Muscle of back (tissue), 13 donors: Measurements from ENCODE around the gene FHIT. TPM values are rescaled to one million over a fixed set of nuclear protein-coding genes. Genes with fewer than 3 reads are reported as not detected.

Experiments used
- DNase-seq, 3 donors: peaks; one replicate each; pipeline versions ENCODE4 v3.0.0 to v3.0.0-alpha.2; 2013
- long read RNA-seq, 9 donors: transcript quantifications; one replicate each; lab custom pipeline, GENCODE V29; 2026
- polyA plus RNA-seq, 10 donors: library from polyadenylated mRNA; unstranded; fragments of 120-200 nt; gene quantifications; one replicate each; pipeline ENCODE4 v1.2.1, GENCODE V29; 2013; ENCODE audit not compliant: insufficient read length in 10 of 10

The FHIT gene
- polyA plus RNA-seq, result 1 to 10 TPM; 4.2 to 8.0 (median 5.8) TPM
- long read RNA-seq, donor 1, result 0 reads
- long read RNA-seq, donor 2, result 0 reads
- long read RNA-seq, donor 3, result 0 reads
- long read RNA-seq, donor 4, result 0 reads
- long read RNA-seq, donor 5, result 0 reads
- long read RNA-seq, donor 6, result 0 reads
- long read RNA-seq, donor 7, result 0 reads
- long read RNA-seq, donor 8, result 0 reads
- long read RNA-seq, donor 9, result 0 reads

DNA sequence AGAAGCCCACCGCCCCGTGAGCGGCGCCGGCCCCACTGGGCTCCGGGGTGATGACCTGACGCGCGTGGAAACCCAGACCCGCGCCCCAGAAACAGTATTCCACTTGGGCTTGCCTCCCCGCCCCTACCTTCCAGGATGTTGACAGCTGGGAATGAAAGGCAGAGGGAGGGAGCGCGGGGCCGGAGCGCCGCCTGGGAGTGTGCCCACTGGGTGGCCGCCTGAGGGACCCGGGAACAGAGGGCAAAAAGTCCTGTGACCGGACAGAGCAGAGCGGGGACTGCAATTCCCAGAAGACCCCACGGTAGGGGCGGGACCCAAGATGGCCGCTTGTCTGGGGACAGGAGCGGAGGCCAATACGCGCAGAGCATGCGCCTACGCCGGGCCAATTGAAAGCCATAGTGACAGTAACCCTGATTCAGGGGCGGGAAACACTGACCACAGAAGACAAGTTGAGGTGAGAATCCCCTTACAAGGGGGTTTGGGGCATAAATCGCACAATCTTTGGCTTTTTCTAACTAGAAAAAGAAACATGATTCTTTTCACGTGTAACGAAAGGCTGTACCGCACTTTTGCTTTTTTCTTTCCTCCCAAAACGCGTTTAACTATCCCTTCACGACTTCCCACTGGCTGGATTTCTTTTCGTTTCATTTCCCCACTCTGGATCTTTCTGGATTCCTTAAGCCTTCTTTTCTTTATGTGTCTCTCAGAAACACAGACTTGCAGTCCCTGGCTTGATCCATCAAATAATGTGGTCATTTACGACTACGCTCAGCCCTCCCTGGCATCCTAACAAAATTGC is at the start of gene FHIT:
Gene FHIT (minus strand): TSS at position 279 of the 799 bp plus-strand sequence.
- DNase-seq, result peak; percentile 95 to 98 (median 97)

DNA sequence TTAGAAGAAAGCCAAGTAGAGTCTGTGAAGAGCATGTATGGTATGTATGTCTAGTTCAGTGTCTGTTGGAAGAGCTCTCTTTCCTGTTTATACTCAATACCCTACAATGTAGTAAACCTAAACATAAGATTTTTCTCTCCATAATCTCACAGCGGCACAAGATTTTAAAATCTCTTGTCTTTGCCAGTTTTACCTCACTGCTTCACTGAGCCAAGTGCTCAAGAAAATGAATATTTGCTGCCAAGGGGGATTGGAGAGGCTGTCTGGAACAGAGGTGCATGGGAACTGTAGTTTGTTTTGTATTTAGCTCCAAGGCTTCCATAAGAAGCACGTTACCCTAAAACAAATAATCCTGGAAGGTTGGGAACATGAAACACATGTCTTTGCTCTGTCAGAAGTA is 49.5 kb upstream of the FHIT start:
- no peak for DNase-seq

DNA sequence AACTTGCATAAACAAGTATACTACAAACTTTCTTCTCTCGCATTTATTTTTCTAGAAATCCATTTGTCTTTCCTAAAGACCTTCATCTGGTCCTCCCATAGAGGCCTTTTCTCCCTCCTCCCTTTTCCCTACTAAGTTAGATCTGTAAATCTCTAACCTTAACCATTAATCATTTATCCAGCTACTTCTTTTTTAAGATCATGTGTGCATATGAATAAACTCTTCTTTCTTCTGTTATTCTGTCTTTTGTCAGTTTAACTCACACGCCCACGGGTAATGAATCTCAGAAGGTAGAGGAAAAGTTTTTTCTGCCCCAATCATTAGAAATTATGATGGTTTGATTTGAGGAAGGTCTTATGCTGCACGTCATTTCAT is 48.7 kb upstream of the FHIT start:
- no peak for DNase-seq

DNA sequence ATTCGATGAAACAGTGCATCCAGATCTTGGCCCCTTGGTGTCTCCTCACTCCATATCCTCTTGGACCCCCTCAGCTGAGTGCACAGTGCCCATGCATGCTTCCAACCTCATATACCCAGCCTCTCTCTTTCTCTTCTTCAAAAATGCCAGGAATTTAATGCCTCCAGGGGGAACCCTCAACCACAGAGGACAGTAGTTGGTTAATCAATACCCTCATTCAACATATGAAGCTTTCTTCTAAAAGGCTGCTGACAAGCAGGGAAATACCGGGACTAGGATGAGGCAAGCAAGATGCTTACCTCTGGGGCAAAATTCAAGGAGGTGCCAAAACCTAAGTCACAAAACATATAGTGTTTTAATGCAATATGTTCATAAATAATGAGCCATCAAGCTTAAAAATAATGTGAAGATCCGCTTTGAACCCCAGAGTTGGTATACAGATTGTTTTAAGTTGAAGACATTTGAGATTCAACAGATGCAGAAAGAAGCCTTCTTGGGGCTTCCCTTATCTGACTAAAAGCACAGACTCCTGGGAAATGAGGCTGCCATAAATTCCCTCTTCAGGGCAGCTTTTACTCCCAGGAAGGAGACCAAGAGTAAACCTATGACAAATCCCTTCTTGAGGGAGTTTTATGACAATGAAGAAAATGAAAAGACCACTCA is 48.2 kb upstream of the FHIT start:
- no peak for DNase-seq

DNA sequence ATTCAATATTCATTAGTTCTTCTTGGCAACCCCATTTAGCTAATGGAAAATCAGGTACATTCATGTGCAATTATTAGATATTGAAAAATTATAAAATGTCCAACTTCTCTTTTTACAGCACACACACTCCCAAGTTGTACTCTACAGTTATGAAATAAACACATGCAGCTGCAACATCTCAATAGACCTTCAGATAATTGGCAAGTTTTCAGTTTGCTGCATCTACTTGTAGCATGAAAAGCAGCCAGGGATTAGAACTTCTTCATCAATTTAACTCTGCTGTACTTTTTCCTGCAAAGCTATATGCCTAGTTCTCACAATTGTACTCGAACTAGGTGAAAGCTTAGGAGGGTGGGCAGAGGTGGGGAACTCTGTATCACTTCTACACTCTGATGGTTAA is 46.6 kb upstream of the FHIT start:
- peak; percentile 39 to 72 (median 41) for DNase-seq

DNA sequence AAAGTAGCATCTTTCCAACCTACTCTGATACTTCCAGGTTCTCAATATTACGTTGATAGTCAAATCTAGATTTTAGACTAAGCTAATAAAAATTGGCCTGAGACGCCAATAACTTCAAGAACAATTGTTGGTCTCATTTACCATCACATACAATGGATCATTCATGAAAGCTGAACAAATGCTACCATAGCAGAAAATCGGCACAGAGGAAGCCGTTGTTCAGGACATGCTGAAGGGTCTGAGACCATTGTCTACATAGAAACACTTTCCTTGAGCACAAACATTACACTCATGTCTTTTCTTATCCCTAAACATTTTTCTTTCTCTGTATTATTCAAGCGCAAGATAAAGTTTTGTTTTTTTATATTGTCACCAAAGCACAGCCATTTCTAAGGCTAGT is 37.2 kb upstream of the FHIT start:
- DNase-seq, result no peak

DNA sequence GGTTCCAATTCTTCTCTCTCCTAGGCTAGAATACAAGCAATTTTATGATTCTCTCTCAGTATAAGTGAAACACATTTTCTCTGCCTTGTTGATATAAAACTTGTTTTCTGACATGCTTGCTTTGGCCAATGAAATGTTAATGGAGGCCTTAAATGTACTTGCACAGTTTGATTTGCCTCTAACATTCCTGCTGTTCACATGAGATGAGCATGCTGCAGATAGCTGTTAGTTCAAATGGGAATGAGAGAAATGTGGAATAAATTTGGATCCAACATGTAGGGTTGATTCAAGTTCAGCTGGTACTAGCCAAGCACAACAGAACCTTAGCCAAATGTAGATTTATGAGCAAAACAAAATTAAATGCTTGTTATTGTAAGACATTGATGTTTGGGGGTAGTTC is 32.6 kb upstream of the FHIT start:
- DNase-seq, result no peak

DNA sequence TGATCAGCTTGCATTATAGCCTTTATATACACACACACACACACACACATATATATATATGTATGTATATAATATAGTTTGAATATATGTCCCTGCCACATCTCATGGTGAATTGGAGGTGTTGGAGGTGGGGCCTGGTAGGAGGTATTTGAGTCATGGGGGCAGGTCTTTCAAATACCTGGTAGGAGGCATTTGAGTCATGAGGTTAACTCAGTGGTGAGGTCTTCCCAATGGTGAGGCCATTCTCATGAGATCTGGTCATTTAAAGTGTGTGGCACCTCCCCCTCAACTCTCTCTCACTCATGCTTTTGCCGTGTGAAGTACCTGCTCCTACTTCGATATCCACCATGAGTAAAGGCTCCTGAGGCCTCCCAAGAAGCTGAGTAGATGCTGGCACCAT is 27.5 kb upstream of the FHIT start:
- DNase-seq, result no peak

DNA sequence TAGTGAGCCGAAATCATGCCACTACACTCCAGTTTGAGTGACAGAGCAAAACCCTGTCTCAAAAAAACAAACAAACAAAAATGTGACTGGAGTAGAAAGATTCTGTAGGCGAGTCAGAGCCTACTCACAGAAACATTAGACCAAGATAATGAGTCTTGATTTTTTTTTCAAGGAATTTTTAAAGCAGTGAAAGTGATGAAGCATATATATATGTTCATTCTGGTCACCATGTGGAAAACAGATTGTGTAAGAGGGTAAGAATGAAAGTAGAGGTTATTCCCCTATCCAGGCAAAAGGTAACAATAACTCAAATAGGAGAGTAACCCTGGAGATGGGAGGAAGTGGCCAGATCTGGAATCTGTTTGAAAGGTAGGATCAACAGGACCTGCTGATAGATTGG is 26.2 kb upstream of the FHIT start:
- DNase-seq, result no peak

DNA sequence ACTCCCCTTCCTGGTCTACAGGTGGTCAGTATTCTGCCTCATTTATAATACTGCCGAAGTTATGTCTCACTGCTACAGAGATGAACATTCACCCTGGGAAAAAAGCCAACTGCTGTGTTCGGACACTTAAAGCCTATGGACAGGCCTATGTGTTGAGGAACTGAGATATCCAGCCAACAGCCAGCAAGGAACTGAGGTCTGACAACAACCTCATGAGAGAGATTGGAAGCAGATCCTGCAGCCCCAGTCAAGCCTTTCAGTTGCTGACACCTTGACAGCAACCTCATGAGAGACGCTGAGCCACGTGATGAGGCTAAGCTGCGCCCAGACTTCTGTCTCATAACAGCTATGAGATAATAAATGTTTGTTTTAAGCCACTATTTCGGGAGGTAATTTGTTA is 18.2 kb upstream of the FHIT start:
- DNase-seq, result peak in 1 of 3 donors; percentile 39

DNA sequence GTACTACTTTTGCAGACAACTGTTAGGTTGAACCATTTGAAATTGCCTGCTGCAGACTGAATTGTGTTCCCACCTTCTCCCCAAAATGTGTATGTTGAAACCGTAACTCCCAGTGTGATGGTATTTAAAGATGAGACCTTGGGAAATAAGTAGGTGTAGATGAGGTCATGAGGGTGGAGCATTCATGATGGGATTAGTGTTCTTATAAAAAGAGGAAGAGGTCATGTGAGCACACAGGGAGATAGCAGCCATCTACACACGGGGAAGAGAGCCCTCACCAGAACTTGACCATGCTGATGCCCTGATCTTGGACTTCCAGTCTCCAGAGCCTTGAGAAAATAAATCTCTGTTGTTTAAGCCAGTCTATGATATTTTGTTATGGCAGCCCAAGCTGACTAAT is 17.4 kb upstream of the FHIT start:
- no peak for DNase-seq

DNA sequence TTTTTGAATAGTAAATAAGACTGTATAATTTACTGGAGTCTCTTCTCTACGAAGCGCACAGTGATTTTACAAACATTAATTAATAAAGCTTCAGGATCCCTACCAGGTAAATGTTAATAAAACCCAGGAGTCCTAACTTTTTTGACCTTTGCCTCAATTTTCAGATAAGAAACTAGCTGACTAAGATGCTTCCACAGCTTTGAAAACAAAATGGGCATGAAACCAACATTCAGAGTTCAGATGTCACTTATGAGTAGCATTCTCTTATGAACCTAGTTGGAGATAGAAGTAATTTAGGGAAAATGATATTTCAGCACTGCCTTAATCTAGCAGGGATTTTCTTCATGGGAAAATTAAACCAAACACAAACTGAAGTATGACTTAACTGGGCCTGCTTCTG is 13.0 kb upstream of the FHIT start:
- DNase-seq, result no peak

DNA sequence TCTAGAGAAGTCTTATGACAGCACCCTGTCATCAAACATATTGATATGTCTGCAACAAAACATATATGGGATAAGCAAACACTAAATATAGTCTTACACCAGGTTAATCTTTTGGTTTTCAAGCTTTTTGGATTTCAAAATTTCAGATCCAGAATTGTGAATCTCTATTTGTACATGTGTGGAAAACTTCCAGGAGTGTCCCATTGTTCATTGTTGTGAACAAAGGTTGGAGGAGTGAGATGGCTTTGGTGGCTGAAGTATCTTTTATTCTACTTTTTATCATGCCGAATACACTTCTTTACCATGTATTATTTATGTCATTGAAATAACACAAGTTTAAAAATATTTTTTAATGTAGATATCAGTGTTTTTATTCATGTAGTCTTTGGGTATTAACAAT is 5.9 kb upstream of the FHIT start:
- no peak for DNase-seq

DNA sequence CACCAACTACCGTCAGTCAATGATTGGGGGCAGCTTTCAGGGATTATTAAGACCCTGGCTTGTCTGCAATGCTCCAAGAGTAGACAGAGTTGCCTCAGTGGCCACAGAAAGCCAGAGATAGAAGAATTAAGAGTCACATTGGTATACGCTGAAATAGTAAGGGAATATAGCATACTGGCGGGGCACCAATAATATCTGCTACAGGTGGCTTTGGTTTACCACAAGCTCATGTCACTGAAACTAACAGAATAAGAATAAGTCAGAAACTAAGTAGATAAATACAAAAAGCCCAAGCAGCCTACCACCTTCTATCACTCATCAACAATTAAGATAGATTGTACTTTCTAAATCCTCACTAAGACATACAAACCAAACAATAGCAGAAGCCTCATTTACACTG is 2.5 kb upstream of the FHIT start:
- DNase-seq, result no peak

DNA sequence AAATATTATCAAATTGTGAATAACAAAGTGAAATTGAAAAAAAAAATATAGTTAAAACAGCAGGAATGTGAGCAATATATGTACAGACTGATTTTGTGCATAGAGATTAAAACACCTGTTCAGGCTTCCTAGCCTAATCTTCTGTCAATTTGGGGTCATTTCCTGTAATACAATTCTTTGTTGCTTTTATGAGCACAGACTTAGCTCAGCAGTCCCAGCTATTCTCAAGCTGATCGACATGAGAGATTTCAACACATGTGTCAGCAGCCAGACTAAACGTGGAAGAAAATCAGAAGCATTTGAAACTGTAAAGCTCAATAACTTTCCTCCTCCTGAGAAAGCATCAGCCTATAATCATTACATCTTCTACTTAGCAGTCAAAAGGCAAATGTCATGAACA is 1.6 kb upstream of the FHIT start:
- no peak for DNase-seq

DNA sequence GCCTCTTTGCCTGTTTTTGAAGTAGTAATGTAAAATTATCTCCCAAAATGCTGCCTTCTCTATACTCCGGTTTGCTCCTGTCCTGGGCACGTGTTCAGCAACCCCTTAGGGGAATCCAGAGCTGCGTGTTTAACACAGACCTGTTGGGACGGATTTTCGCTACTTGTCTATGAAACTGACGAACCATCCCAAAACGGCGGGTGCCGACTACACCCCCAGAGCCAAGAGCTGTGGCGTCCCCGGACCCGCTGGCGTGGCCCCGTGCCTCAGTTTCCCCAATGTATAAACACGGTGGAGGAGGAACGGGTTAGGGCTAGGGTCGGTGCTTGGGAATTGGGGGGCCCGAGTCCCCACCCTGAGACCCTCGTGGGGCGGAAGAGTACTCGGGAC is 473 bp downstream of the FHIT start:
- peak; percentile 26 to 75 (median 59) for DNase-seq

DNA sequence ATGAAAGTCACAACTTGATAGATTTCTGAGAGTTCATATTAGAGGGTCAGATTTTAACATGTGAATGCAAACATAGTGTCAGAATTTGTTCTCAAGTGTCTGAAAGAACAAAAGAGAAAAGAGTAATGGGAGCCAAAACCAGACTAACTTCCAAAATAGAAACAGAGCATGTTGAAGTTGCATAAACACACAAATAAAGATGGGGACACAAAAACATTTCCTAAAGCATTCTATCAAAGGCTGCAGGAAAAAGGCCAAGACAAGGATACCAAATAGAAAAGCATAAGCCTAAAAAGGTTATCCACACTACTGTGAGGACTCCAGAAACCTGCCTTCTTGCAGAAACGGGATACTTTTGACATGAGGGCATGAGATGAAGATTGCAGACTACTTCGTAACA is 2.8 kb downstream of the FHIT start:
- DNase-seq, result no peak

DNA sequence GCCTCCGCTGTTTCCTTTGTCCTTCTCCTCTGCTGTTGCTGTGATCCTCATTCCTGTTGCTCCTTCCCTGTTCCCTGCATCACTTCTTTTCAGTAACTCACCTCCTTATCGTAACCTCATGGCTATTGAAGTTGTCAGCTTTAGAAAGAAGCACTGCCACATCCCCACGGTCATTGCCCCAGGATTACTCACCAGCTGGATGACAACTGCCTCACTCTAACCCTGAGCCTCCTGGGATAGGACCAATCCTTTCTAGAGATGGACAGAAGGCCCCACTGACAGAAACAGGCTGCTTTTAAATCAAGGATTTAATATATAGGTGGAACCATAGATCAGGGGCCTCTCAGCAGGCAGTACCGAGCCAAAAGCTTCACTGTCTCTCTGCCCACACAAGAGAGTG is 4.1 kb downstream of the FHIT start:
- no peak for DNase-seq

DNA sequence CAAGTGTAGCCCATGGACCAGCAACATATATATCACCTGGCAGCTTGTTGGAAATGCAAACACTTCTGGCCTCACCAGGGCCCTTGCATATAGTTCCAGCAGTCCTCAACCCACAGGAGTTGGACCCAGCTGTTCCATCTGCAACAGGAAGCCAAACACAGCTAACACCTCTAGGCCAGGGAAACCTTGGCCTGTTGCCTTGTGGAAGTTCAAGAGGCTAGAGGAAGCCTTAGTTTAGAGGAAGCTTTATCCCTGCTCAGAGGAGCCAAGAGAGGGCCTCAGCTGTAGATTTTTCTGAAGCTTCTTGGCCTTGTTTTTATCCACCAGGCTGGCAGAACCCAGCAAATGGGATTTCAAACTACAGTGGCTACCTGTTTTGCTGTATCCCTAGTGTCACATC is 11.4 kb downstream of the FHIT start:
- peak; percentile 7 to 62 (median 37) for DNase-seq

DNA sequence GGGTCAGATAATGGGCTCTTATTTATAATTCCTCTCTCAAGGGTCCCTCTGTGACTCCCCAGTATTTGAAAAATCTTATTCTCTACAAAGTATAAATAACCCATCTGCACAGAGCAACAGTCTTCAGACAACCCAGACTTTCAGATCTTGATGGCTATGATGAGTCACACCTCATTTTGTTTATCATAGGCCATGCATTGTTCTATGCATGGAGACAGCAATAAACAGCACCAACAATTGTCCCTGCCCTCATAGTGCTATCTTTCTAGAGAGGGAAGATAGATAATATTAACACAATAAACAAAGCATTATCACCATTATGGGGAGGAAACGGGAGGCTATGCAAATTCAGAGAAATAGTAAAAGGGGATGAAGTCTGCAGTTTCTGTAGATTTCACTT is 13.4 kb downstream of the FHIT start:
- DNase-seq, result no peak

DNA sequence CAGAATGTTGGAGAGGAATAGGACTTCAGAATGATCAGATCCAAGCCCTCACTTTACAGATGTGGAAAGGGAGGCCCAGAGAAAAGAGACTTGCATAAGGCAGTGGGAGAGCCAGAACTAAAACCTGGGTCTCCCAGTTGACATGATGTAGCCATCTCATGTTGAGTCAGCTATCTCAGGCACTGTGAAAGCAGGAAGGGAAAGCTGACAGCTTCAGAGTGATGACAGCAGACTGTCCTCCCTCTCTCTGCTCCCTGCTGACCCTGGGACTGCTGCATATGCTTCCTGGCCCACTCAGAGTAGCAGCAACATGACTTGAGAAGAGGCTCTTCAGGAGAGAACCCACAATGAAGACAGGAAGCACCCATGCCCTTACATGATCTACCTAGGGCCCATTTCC is 14.7 kb downstream of the FHIT start:
- DNase-seq, result no peak

DNA sequence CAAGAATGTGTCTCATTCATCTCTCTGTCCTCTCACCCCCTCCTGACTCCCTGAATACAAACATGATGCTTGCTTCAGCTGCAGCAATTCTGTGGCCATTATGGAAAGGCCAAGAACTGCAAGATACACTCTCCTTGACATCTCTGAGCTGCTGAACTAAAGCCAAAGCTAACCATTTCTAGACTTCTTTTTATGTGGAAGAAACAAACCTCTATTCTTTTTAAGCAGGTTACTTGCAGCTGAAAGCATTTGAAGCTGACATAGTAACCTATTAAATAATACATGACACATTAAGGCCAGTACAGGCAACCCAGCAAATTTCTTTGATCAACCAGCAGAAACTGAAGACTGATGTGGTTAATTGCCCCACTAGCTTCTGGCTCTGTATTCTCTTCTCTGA is 17.5 kb downstream of the FHIT start:
- no peak for DNase-seq

DNA sequence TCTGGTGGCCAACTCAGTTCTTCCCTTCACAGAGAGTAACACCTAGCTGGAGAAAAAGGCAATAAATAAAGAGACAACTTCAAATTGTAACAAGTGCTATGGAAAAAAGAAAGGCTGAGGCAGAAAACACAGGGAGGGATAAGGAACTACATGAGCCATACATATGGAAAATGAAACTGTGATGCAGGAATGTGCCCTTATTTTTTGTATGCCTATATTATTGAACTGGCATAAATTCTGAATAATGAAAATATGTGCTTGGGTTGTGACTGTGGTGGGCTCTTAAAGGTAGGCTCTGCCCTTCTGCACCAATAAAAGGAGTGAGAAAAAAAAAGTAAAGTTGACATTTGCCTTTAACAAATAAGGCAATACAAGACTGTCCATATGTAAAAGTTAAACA is 19.6 kb downstream of the FHIT start:
- no peak for DNase-seq
